Measurements from ENCODE around the gene BARX2. TPM values are rescaled to one million over a fixed set of nuclear protein-coding genes. Genes with fewer than 3 reads are reported as not detected.

The BARX2 gene
- total RNA-seq, 2 experiments from 2014 or later = not detected

DNA sequence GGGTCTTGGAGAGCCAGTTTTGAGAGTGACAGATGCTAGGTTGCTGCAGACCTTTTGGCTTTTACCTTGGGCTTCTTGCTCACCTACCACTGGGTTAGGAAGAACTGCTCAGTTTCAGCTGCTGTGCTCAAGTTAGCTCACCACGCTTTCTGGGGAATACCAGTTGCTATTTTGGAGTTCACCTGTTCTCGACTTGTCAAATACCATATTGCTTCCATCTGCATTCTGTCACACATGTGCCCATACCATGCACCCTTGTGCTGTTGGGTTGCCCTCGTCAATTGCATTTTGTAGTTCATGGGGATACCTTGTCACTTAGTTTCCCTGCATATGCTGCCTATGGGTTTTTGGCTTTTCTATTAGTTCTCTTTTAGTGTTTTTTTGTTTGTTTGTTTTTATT is 23.0 kb upstream of the BARX2 start:
- H3K4me3 Mint-ChIP-seq = no peak overlapping the region
- H3K27ac Mint-ChIP-seq = no peak overlapping the region
- intact Hi-C loops (cut with micrococcal nuclease) = no loop called here
- ChIA-PET POLR2A (no interaction called here), CTCF (no interaction called here)
- no peaks in the 10 kb centered on the region for H3K9me3 Mint-ChIP-seq
- TF ChIP-seq, protein P1, sequence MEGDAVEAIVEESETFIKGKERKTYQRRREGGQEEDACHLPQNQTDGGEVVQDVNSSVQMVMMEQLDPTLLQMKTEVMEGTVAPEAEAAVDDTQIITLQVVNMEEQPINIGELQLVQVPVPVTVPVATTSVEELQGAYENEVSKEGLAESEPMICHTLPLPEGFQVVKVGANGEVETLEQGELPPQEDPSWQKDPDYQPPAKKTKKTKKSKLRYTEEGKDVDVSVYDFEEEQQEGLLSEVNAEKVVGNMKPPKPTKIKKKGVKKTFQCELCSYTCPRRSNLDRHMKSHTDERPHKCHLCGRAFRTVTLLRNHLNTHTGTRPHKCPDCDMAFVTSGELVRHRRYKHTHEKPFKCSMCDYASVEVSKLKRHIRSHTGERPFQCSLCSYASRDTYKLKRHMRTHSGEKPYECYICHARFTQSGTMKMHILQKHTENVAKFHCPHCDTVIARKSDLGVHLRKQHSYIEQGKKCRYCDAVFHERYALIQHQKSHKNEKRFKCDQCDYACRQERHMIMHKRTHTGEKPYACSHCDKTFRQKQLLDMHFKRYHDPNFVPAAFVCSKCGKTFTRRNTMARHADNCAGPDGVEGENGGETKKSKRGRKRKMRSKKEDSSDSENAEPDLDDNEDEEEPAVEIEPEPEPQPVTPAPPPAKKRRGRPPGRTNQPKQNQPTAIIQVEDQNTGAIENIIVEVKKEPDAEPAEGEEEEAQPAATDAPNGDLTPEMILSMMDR (IDR thresholded peaks at IDR 0.05) = no peak
- no peaks in the 10 kb centered on the region for H3K4me1 Mint-ChIP-seq (ENCODE audit: low read depth)
- no peak for ATAC-seq
- H3K27me3 Mint-ChIP-seq = peaks cover 6% of the 10 kb centered on the region
- no peaks in the 10 kb centered on the region for H3K36me3 Mint-ChIP-seq (ENCODE audit: low read depth)
- no peak for DNase-seq

DNA sequence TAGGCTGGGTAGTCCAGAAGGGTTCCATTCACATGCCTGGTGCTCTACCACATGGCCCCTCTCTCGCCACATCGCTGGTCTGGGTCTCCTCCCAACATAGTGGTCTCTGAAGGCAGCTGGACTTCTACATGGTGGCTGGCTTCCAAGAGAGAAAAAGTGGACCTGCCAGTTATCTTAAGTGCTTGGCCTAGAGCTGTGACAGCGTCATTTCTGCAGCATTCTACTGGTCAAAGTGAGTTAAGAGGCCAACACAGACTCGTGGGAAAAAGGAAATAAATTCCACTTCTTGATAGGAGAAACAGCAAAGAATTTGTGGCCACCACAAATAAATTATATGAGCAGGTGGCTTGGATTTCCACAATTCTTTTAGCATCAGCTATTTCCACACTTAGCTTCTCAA is 21.0 kb upstream of the BARX2 start:
- ChIA-PET POLR2A (no interaction called here), CTCF (no interaction called here)
- no peaks in the 10 kb centered on the region for H3K36me3 Mint-ChIP-seq (ENCODE audit: low read depth)

DNA sequence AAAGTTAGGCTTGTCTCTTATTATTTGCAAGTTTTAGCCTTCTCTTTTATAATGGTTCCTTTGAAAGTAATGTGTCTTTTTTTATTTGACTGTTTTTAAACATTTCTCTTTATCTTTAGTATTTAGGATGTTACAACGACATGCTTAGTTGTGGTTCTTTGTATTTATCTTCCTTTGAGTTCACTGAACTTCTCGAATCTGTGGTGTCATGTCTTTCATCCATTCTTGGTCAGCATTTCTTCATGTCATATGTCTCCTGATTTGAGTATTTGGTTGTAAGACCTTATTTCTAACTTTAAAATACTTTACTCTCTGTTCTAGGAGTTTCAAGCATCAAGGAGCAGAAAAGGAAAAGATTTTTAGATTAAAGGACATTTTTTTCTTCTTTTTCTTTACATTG is 15.9 kb upstream of the BARX2 start:
- no peak for ATAC-seq
- ChIA-PET POLR2A (no interaction called here), CTCF (no interaction called here)
- Mint-ChIP-seq H3K4me3 (no peak overlapping the region), H3K27ac (no peak overlapping the region), H3K4me1 (ENCODE audit: low read depth) (no peaks in the 10 kb centered on the region), H3K27me3 (peaks cover 14% of the 10 kb centered on the region), H3K9me3 (peaks cover 8% of the 10 kb centered on the region), H3K36me3 (ENCODE audit: low read depth) (no peaks in the 10 kb centered on the region)
- intact Hi-C loops (cut with micrococcal nuclease) = loop anchor here (5.0 kb wide), 1 partner anchor 338 kb away; no protein-coding TSS in a partner anchor
- DNase-seq = no peak
- TF ChIP-seq, protein P1 (IDR thresholded peaks at IDR 0.05) = no peak

More for the DNA sequence above, 21.0 kb upstream of the BARX2 start:
- TF ChIP-seq, protein P1 (IDR thresholded peaks at IDR 0.05) = no peak
- DNase-seq = no peak
- ATAC-seq = no peak
- H3K9me3 Mint-ChIP-seq = peaks cover 3% of the 10 kb centered on the region
- H3K27ac Mint-ChIP-seq = no peak overlapping the region
- intact Hi-C loops (cut with micrococcal nuclease) = no loop called here
- no peaks in the 10 kb centered on the region for H3K4me1 Mint-ChIP-seq (ENCODE audit: low read depth)
- H3K27me3 Mint-ChIP-seq = peaks cover 11% of the 10 kb centered on the region
- H3K4me3 Mint-ChIP-seq = no peak overlapping the region

DNA sequence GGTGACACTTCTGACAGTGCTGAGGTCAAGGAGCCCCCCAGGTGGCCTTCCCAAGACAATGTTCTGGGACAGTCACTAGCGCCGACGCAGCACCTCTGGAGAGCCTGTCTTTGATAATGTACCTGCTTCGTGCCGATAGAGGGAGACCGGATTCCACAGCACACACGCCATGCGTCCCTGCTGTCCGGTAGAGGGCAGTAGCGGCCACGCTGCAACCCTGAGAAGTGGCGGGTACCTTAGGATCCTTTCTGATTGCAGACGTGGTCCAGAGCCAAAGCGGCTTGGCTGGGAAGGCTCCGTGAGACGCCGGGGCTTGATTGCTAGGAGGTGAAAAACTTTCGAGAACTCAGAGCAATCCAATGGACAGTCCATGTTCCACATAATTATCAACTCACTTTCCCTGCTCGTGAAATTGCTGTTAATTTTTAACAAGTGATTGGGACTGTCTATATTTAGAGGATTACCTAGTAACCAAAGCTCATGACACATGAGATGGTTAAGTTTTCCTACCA is 11.4 kb upstream of the BARX2 start:
- CTCF ChIA-PET = interaction anchor here (0.6 to 2.3 kb wide), 19 partner anchors 8 to 424 kb away, joined by 3 to 12 read pairs (median 4); partner anchors contain the start of gene BARX2
- H3K36me3 Mint-ChIP-seq (ENCODE audit: low read depth) = no peaks in the 10 kb centered on the region
- H3K27ac Mint-ChIP-seq = no peak overlapping the region
- TF ChIP-seq, protein P1 (IDR thresholded peaks at IDR 0.05) = peak; percentile 99
- ATAC-seq (peak; percentile 100), DNase-seq (peak; percentile 85)
- POLR2A ChIA-PET = no interaction called here
- H3K4me1 Mint-ChIP-seq (ENCODE audit: low read depth) = no peaks in the 10 kb centered on the region
- peaks cover 8% of the 10 kb centered on the region for H3K9me3 Mint-ChIP-seq
- intact Hi-C loops (cut with micrococcal nuclease) = loop anchor here (2.0 to 5.0 kb wide), 2 partner anchors 333 to 387 kb away; no protein-coding TSS in a partner anchor
- peaks cover 31% of the 10 kb centered on the region for H3K27me3 Mint-ChIP-seq
- H3K4me3 Mint-ChIP-seq = no peak overlapping the region

DNA sequence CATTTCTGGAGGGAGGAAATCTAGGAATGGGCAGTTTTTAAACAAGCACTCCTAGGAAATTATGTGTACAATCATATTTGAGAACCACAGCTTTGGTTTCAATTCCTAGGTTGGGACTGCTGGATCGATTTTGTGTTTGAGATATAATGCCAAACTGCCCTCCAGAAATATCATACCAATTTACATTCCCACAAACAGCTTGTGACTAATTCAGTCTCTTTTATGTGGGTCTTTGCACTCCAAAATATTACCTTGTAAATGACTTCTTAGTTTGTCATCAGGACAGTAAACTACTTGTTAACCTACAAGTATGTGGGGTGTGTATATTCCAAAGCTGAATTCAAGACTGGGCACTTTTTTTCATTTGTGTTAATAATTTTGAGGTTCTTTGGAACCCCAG is 9.8 kb upstream of the BARX2 start:
- no peak for DNase-seq
- H3K27ac Mint-ChIP-seq = no peak overlapping the region
- H3K27me3 Mint-ChIP-seq = peaks cover 30% of the 10 kb centered on the region
- H3K4me1 Mint-ChIP-seq (ENCODE audit: low read depth) = no peaks in the 10 kb centered on the region
- ChIA-PET CTCF (interaction anchor here (0.9 to 1.8 kb wide), 3 partner anchors 11 to 329 kb away, joined by 3 to 7 read pairs (median 3); no protein-coding TSS in a partner anchor), POLR2A (no interaction called here)
- no peak overlapping the region for H3K4me3 Mint-ChIP-seq
- TF ChIP-seq, protein P1 (IDR thresholded peaks at IDR 0.05) = no peak
- ATAC-seq = no peak
- no peaks in the 10 kb centered on the region for H3K36me3 Mint-ChIP-seq (ENCODE audit: low read depth)
- no peaks in the 10 kb centered on the region for H3K9me3 Mint-ChIP-seq
- intact Hi-C loops (cut with micrococcal nuclease) = loop anchor here (2.0 kb wide), 1 partner anchor 385 kb away; no protein-coding TSS in a partner anchor
